Neuron (in vitro differentiated cells): ENCODE measurements around the gene LARGE1.
"Not testable (repeated sequence)": the region's sequence is repeated elsewhere in the genome, so short reads cannot be mapped to it uniquely, and the experiment has no call there.

ENCODE experiments used
- H2AFZ ChIP-seq: one replicate; pipeline ENCODE4 v1.6.1; 2013; ENCODE audit warnings: low read depth, mild to moderate bottlenecking, inconsistent platforms, low read length, moderate library complexity
- H3K27me3 ChIP-seq: one replicate; pipeline ENCODE4 v1.6.1; 2013; ENCODE audit warnings: low read length; ENCODE audit not compliant: insufficient read depth
- H3K36me3 ChIP-seq: one replicate; pipeline ENCODE4 v1.6.1; 2013; ENCODE audit warnings: low read length; ENCODE audit not compliant: insufficient read depth
- H3K4me1 ChIP-seq: one replicate; pipeline ENCODE4 v1.6.1; 2013; ENCODE audit warnings: low read length; ENCODE audit not compliant: insufficient read depth
- H3K4me3 ChIP-seq: 2 replicates; pipeline ENCODE4 v1.5.1; 2013; ENCODE audit warnings: mild to moderate bottlenecking, low read length, moderate library complexity
- H3K9me3 ChIP-seq: one replicate; pipeline ENCODE4 v1.6.1; 2013; ENCODE audit warnings: low read length

The LARGE1 gene

GRCh38 chr22:33389936-33390335 is 530.3 kb downstream of the LARGE1 start:
- Histone ChIP-seq H3K4me1 (peaks cover 3% of the 10 kb centered on the region), H2AFZ (no peak overlapping the region), H3K4me3 (no peak overlapping the region), H3K27me3 (no peaks in the 10 kb centered on the region), H3K9me3 (no peaks in the 10 kb centered on the region), H3K36me3 (no peaks in the 10 kb centered on the region)

- H3K9me3 ChIP-seq, result peaks cover 4% of the 10 kb centered on the region
- H3K27me3 ChIP-seq, result no peaks in the 10 kb centered on the region
- H3K36me3 ChIP-seq, result peaks cover 19% of the 10 kb centered on the region
- H3K4me3 ChIP-seq, result no peak overlapping the region
- no peak overlapping the region for H2AFZ ChIP-seq
- H3K4me1 ChIP-seq, result no peaks in the 10 kb centered on the region
Observed at GRCh38 chr22:33386270-33386669, 534.0 kb downstream of the LARGE1 start.

GRCh38 chr22:33385611-33386010 is 534.7 kb downstream of the LARGE1 start:
- Histone ChIP-seq H3K4me3 (no peak overlapping the region), H3K36me3 (peaks cover 22% of the 10 kb centered on the region), H3K4me1 (no peaks in the 10 kb centered on the region), H3K9me3 (peaks cover 4% of the 10 kb centered on the region), H3K27me3 (no peaks in the 10 kb centered on the region), H2AFZ (no peak overlapping the region)

- Histone ChIP-seq H3K4me3 (no peak overlapping the region), H2AFZ (no peak overlapping the region), H3K36me3 (peaks cover 22% of the 10 kb centered on the region), H3K4me1 (no peaks in the 10 kb centered on the region), H3K9me3 (peaks cover 8% of the 10 kb centered on the region), H3K27me3 (no peaks in the 10 kb centered on the region)
Observed at GRCh38 chr22:33382436-33382835, 537.8 kb downstream of the LARGE1 start.

GRCh38 chr22:33381531-33382406 is 538.5 kb downstream of the LARGE1 start:
- Histone ChIP-seq H3K4me1 (no peaks in the 10 kb centered on the region), H2AFZ (no peak overlapping the region), H3K27me3 (no peaks in the 10 kb centered on the region), H3K36me3 (peaks cover 22% of the 10 kb centered on the region), H3K4me3 (no peak overlapping the region), H3K9me3 (peaks cover 8% of the 10 kb centered on the region)

GRCh38 chr22:33380789-33381530 is 539.3 kb downstream of the LARGE1 start:
- H3K9me3 ChIP-seq, result peaks cover 8% of the 10 kb centered on the region
- no peak overlapping the region for H2AFZ ChIP-seq
- no peaks in the 10 kb centered on the region for H3K4me1 ChIP-seq
- H3K4me3 ChIP-seq, result no peak overlapping the region
- H3K36me3 ChIP-seq, result peaks cover 22% of the 10 kb centered on the region
- H3K27me3 ChIP-seq, result no peaks in the 10 kb centered on the region

- Histone ChIP-seq H3K27me3 (no peaks in the 10 kb centered on the region), H3K36me3 (peaks cover 22% of the 10 kb centered on the region), H3K4me1 (no peaks in the 10 kb centered on the region), H3K4me3 (no peak overlapping the region), H3K9me3 (peaks cover 8% of the 10 kb centered on the region), H2AFZ (no peak overlapping the region)
Observed at GRCh38 chr22:33379836-33380235, 540.4 kb downstream of the LARGE1 start.

GRCh38 chr22:33372875-33373274 is 547.4 kb downstream of the LARGE1 start:
- Histone ChIP-seq H2AFZ (no peak overlapping the region), H3K9me3 (peaks cover 6% of the 10 kb centered on the region), H3K4me3 (no peak overlapping the region), H3K4me1 (no peaks in the 10 kb centered on the region), H3K36me3 (no peaks in the 10 kb centered on the region), H3K27me3 (no peaks in the 10 kb centered on the region)

- H3K4me1 ChIP-seq, H3K36me3 ChIP-seq, H3K9me3 ChIP-seq, H2AFZ ChIP-seq, H3K4me3 ChIP-seq, H3K27me3 ChIP-seq: not testable (repeated sequence)
Observed at GRCh38 chr22:33363256-33363655, 557.0 kb downstream of the LARGE1 start.

- Histone ChIP-seq H3K36me3 (peaks cover 6% of the 10 kb centered on the region), H3K4me3 (no peak overlapping the region), H3K4me1 (peaks cover 8% of the 10 kb centered on the region), H2AFZ (no peak overlapping the region), H3K9me3 (peaks cover 5% of the 10 kb centered on the region), H3K27me3 (no peaks in the 10 kb centered on the region)
Observed at GRCh38 chr22:33362702-33363101, 557.6 kb downstream of the LARGE1 start.

- Histone ChIP-seq H3K4me3 (no peak overlapping the region), H2AFZ (no peak overlapping the region), H3K36me3 (peaks cover 8% of the 10 kb centered on the region), H3K27me3 (no peaks in the 10 kb centered on the region), H3K4me1 (peaks cover 8% of the 10 kb centered on the region), H3K9me3 (peaks cover 5% of the 10 kb centered on the region)
Observed at GRCh38 chr22:33361581-33361980, 558.7 kb downstream of the LARGE1 start.

- no peak overlapping the region for H3K4me3 ChIP-seq
- H3K27me3 ChIP-seq, result no peaks in the 10 kb centered on the region
- peaks cover 10% of the 10 kb centered on the region for H3K36me3 ChIP-seq
- no peak overlapping the region for H2AFZ ChIP-seq
- H3K4me1 ChIP-seq, result peaks cover 8% of the 10 kb centered on the region
- H3K9me3 ChIP-seq, result no peaks in the 10 kb centered on the region
Observed at GRCh38 chr22:33357981-33358399, 562.3 kb downstream of the LARGE1 start.

- Histone ChIP-seq H2AFZ (no peak overlapping the region), H3K4me1 (no peaks in the 10 kb centered on the region), H3K4me3 (no peak overlapping the region), H3K36me3 (peaks cover 8% of the 10 kb centered on the region), H3K9me3 (peaks cover 3% of the 10 kb centered on the region), H3K27me3 (no peaks in the 10 kb centered on the region)
Observed at GRCh38 chr22:33354928-33355327, 565.3 kb downstream of the LARGE1 start.
